DMS153 treated with DMSO at 0.1 percent for 48 hours (cell line): ENCODE measurements around the gene RMDN2.

ENCODE experiments used
- DNase-seq: peaks from one replicate; lab custom pipeline; 2025; ENCODE audit not compliant: unreplicated experiment; lab: John Stamatoyannopoulos, UW

Gene RMDN2

GRCh38 chr2:38037757-38038621 lies 112.9 kb downstream of the RMDN2 start:
- peak; percentile 4 for DNase-seq

- no peak for DNase-seq
Observed at GRCh38 chr2:38038682-38039081, 113.6 kb downstream of the RMDN2 start.

GRCh38 chr2:38039121-38039910 lies 114.2 kb downstream of the RMDN2 start:
- DNase-seq, result no peak

- no peak for DNase-seq
Observed at GRCh38 chr2:38045811-38046210, 120.7 kb downstream of the RMDN2 start.

- DNase-seq, result no peak
Observed at GRCh38 chr2:38056216-38056615, 131.1 kb downstream of the RMDN2 start.

GRCh38 chr2:38057651-38058410 lies 132.7 kb downstream of the RMDN2 start:
- no peak for DNase-seq

- no peak for DNase-seq
Observed at GRCh38 chr2:38060236-38061018, 135.3 kb downstream of the RMDN2 start.

- DNase-seq, result no peak
Observed at GRCh38 chr2:38064801-38065501, 139.9 kb downstream of the RMDN2 start.

- no peak for DNase-seq
Observed at GRCh38 chr2:38065502-38066135, 140.5 kb downstream of the RMDN2 start.

GRCh38 chr2:38066421-38067115 lies 141.5 kb downstream of the RMDN2 start:
- DNase-seq, result no peak
